Mesodermal cell (in vitro differentiated cells): ENCODE results near the gene SH3PXD2A.

Experiments
- H3K27ac ChIP-seq: 2 replicates; pipeline ENCODE4 v1.7.0; 2013; ENCODE audit warnings: mild to moderate bottlenecking, low read depth, low read length, moderate library complexity; ENCODE audit not compliant: severe bottlenecking
- H3K36me3 ChIP-seq: 2 replicates; pipeline ENCODE4 v1.7.1; 2013; ENCODE audit warnings: mild to moderate bottlenecking, low read length, moderate library complexity; ENCODE audit not compliant: control insufficient read depth, insufficient read depth
- H3K4me1 ChIP-seq: one replicate; pipeline ENCODE4 v1.7.1; 2013; ENCODE audit warnings: mild to moderate bottlenecking, low read length; ENCODE audit not compliant: insufficient read depth, control insufficient read depth, poor library complexity, severe bottlenecking
- H3K4me3 ChIP-seq: 2 replicates; pipeline ENCODE4 v1.7.0; 2013; ENCODE audit warnings: low read length, control low read depth, mild to moderate bottlenecking; ENCODE audit not compliant: insufficient read depth, poor library complexity, severe bottlenecking; ENCODE audit errors: extremely low read depth
- H3K9me3 ChIP-seq: 2 replicates; pipeline ENCODE4 v1.7.1; 2013; ENCODE audit warnings: mild to moderate bottlenecking, low read length, moderate library complexity; ENCODE audit not compliant: control insufficient read depth
- WGBS, 2 experiments: methylation state at CpG; one replicate each; pipeline ENCODE4 v1.1.5; 2013; ENCODE audit warnings: missing lambda C conversion rate in 2 of 2; ENCODE audit not compliant: insufficient coverage in 2 of 2; 5-methylcytosine and 5-hydroxymethylcytosine counted together

SH3PXD2A gene

DNA sequence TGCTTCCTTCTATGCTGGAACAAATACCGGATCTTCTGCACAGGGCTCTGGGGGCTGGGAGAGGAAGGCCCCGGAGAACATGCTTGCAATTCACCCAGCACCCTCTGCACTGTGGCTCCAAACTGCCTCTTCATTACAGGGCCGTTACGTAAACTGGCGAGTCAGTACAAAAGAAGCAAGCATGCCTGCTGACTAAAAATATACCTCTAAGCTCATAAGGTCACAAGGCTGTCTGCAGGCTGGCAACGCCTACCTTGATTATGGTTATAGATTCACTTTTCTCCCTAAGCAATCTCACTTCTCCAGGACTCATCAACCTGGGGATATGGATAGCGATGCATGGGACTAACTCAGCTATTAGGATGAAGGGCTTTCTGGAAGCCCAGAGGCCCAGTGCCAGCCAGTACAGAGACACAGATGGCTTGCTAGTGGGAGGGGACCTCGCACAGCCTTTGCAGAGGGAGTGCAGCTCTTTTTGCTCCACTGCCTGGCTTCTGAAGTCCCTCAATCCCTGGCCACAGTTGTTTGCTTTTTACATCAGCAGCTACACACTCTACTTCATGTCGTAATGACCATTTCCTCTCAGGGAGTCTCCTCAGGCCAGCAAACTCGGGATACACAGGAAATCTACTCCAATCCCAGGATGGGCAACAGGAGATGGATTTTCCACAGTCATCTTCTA, 96.1 kb downstream of the SH3PXD2A start:
- H3K36me3 ChIP-seq: peaks cover 34% of the 10 kb centered on the region
- H3K4me3 ChIP-seq: no peak overlapping the region
- no peaks in the 10 kb centered on the region for H3K9me3 ChIP-seq
- peak overlapping the region; percentile 86 for H3K27ac ChIP-seq
- WGBS, 2 experiments: 77% methylated on average over 6 of the region's 10 CpGs
- peaks cover 59% of the 10 kb centered on the region for H3K4me1 ChIP-seq

- H3K9me3 ChIP-seq: no peaks in the 10 kb centered on the region
- peaks cover 33% of the 10 kb centered on the region for H3K36me3 ChIP-seq
- peak overlapping the region; percentile 86 for H3K27ac ChIP-seq
- peaks cover 49% of the 10 kb centered on the region for H3K4me1 ChIP-seq
- WGBS, 2 experiments: 100% methylated on average over 2 of the region's 2 CpGs
- H3K4me3 ChIP-seq: no peak overlapping the region
These were observed 97.1 kb downstream of the SH3PXD2A start for GRCh38 chr10:103758294-103758681.

GRCh38 chr10:103757531-103758293, 97.7 kb downstream of the SH3PXD2A start:
- peaks cover 43% of the 10 kb centered on the region for H3K4me1 ChIP-seq
- no peaks in the 10 kb centered on the region for H3K9me3 ChIP-seq
- peaks cover 29% of the 10 kb centered on the region for H3K36me3 ChIP-seq
- 64 to 69% methylated on average over 16 to 18 of the region's 18 CpGs for WGBS, 2 experiments
- no peak overlapping the region for H3K4me3 ChIP-seq
- H3K27ac ChIP-seq: peak overlapping the region; percentile 86

DNA sequence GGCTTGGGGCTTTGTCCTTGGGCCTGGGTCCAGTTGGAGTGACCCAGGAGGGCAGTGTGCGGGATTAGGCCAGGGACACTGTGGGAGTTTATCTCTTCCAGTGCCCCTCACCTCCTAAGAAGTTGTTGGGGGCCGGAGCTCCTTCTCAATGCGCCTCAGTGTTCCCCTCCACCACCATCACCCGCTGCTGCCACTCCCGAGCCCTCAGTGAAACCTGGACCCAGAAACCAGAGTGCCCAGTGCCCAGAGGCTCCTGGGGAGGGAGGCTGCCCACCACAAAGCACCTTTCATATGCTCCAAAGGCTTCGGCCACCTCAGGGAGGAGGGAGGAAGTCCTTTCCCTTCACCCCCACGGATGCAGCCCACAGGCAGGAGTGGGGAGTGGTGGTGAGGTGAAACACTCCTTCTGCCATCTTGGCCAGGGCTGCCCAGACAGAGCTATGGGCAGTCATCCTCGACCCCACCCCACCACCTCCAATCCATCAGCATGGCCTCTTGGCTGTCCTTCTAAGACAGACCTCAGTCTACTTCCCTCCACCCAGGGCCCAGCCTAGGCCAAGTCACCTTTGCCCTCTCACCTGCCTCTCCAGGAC, 99.0 kb downstream of the SH3PXD2A start:
- no peak overlapping the region for H3K4me3 ChIP-seq
- peaks cover 21% of the 10 kb centered on the region for H3K36me3 ChIP-seq
- H3K4me1 ChIP-seq: peaks cover 43% of the 10 kb centered on the region
- no peak overlapping the region for H3K27ac ChIP-seq
- no peaks in the 10 kb centered on the region for H3K9me3 ChIP-seq
- WGBS, 2 experiments: 90 to 94% methylated on average over 3 to 7 of the region's 8 CpGs

- WGBS, 2 experiments: 100% methylated on average over 1 of the region's 3 CpGs; no CpG with 5 or more reads in 1 of the 2 experiments
These were observed 102.6 kb downstream of the SH3PXD2A start for GRCh38 chr10:103752680-103753248.

GRCh38 chr10:103751667-103752290, 103.6 kb downstream of the SH3PXD2A start:
- Histone ChIP-seq H3K4me1 (peaks cover 21% of the 10 kb centered on the region), H3K36me3 (peaks cover 15% of the 10 kb centered on the region), H3K9me3 (no peaks in the 10 kb centered on the region), H3K27ac (no peak overlapping the region), H3K4me3 (no peak overlapping the region)
- 80 to 87% methylated on average over 1 to 3 of the region's 7 CpGs for WGBS, 2 experiments

More at GRCh38 chr10:103752680-103753248, 102.6 kb downstream of the SH3PXD2A start:
- Histone ChIP-seq H3K4me1 (peaks cover 23% of the 10 kb centered on the region), H3K4me3 (no peak overlapping the region), H3K9me3 (no peaks in the 10 kb centered on the region), H3K27ac (no peak overlapping the region), H3K36me3 (peaks cover 15% of the 10 kb centered on the region)

- Histone ChIP-seq H3K36me3 (peaks cover 9% of the 10 kb centered on the region), H3K4me1 (peaks cover 16% of the 10 kb centered on the region), H3K4me3 (no peak overlapping the region), H3K9me3 (no peaks in the 10 kb centered on the region), H3K27ac (no peak overlapping the region)
- 88 to 91% methylated on average over 3 to 4 of the region's 5 CpGs for WGBS, 2 experiments
These were observed 104.5 kb downstream of the SH3PXD2A start for GRCh38 chr10:103750836-103751235.

GRCh38 chr10:103749779-103750178, 105.6 kb downstream of the SH3PXD2A start:
- Histone ChIP-seq H3K9me3 (no peaks in the 10 kb centered on the region), H3K4me1 (peaks cover 25% of the 10 kb centered on the region), H3K36me3 (peaks cover 3% of the 10 kb centered on the region), H3K4me3 (no peak overlapping the region), H3K27ac (no peak overlapping the region)
- 91 to 98% methylated on average over 7 of the region's 7 CpGs for WGBS, 2 experiments

- Histone ChIP-seq H3K4me1 (peaks cover 28% of the 10 kb centered on the region), H3K27ac (no peak overlapping the region)
- WGBS, 2 experiments: 86 to 100% methylated on average over 1 to 2 of the region's 6 CpGs
These were observed 107.4 kb downstream of the SH3PXD2A start for GRCh38 chr10:103748020-103748419.

DNA sequence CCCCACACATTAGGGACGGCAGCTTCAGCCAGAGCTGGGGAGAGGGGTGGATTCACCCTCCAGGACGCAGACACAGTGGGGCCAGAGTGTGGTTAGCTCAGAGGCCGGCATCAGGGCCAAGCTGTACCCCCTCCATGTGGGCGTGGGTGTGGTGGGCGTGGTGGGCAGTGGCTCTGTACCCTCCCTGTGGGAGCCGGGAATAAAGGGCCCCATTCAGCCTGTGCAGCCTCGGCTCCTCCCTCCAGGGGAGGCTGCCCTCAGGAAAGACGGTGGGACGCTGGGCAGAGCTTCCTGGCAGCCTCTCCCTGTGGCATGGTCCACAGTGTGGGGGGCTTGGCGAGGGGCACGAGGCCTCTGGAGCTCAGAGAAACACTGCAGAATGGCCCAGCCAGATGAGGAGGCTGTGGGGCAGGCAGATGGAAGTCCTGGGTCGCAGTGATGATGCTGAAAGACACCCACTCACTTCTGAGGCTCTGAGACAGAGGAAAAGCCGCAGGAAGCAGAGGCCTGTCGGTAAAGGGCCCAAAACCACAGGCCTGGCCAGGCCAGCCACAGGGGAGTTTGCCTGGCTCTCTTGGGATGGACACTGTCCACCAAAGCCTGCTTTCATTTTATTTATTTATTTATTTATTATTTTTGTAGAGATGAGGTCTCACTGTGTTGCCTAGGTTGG, 108.0 kb downstream of the SH3PXD2A start:
- peaks cover 34% of the 10 kb centered on the region for H3K4me1 ChIP-seq
- H3K9me3 ChIP-seq: no peaks in the 10 kb centered on the region
- 83 to 85% methylated on average over 9 to 13 of the region's 14 CpGs for WGBS, 2 experiments

More at GRCh38 chr10:103748020-103748419, 107.4 kb downstream of the SH3PXD2A start:
- Histone ChIP-seq H3K9me3 (no peaks in the 10 kb centered on the region), H3K36me3 (peaks cover 5% of the 10 kb centered on the region), H3K4me3 (no peak overlapping the region)

More for the DNA sequence above, 108.0 kb downstream of the SH3PXD2A start:
- Histone ChIP-seq H3K4me3 (no peak overlapping the region), H3K36me3 (peaks cover 7% of the 10 kb centered on the region), H3K27ac (no peak overlapping the region)
